NCI-H748 treated with DMSO at 0.1 percent for 48 hours (cell line): ENCODE data around the gene VPS33B.

Source experiments
- DNase-seq: peaks from one replicate; lab custom pipeline; 2025; lab: John Stamatoyannopoulos, UW

Gene VPS33B

DNA sequence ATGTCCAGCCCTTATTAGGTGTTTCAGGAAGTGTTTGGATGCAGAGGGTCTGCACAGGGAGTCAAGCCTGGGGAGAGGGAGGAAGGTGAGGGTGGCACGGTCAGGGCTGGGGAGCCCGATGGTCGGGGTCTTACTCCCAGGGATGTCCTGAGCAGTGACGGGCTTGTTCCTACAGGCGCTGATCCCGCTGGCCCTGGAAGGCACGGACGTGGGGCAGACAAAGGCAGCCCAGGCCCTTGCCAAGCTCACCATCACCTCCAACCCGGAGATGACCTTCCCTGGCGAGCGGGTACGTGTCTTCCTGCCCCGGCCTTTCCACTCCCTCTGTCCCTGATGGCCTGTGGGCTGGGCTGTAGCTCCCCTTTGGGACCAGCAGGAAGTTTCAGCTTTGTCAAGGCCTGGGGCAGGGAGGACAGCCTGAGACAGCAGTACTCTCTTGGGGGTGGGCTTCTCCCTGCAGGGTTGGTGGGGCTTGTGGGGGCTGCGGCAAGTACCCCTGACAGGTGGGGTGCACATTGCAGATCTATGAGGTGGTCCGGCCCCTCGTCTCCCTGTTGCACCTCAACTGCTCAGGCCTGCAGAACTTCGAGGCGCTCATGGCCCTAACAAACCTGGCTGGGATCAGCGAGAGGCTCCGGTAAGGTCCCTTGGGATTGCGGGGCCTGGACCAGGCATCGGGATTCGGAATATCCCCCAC is 72.3 kb downstream of the VPS33B start:
- no peak for DNase-seq
